Astrocyte (in vitro differentiated cells and primary cell): ENCODE results near the gene SLC4A2. TPM values are rescaled to one million over a fixed set of nuclear protein-coding genes. Genes with fewer than 3 reads are reported as not detected.

Experiments used
- DNase-seq: peaks from one replicate; pipeline ENCODE4 v3.0.0-alpha.2; 2010; ENCODE audit warnings: low read depth
- FAIRE-seq: peaks from 2 replicates; lab custom pipeline; 2011; peaks lifted over from hg19 to GRCh38; lab: Jason Lieb, UNC
- H2AFZ ChIP-seq: 2 replicates; pipeline ENCODE4 v1.6.0; 2012; ENCODE audit warnings: low read depth, low read length, inconsistent platforms
- H3K27ac ChIP-seq: 2 replicates; pipeline ENCODE4 v1.5.1; 2011; ENCODE audit warnings: low read depth, low read length, inconsistent platforms
- H3K27me3 ChIP-seq: 2 replicates; pipeline ENCODE4 v1.6.0; 2011; ENCODE audit warnings: low read length, inconsistent platforms; ENCODE audit not compliant: insufficient read depth
- H3K36me3 ChIP-seq: 2 replicates; pipeline ENCODE4 v1.5.1; 2011; ENCODE audit warnings: low read length, inconsistent platforms; ENCODE audit not compliant: insufficient read depth
- H3K4me1 ChIP-seq: 2 replicates; pipeline ENCODE4 v1.5.1; 2011; ENCODE audit warnings: low read length, inconsistent platforms; ENCODE audit not compliant: insufficient read depth
- H3K4me2 ChIP-seq: 2 replicates; pipeline ENCODE4 v1.6.0; 2012; ENCODE audit warnings: low read length, inconsistent platforms
- H3K4me3 ChIP-seq: 2 replicates; pipeline ENCODE4 v1.5.1; 2011; ENCODE audit warnings: low read depth, mild to moderate bottlenecking, low read length, inconsistent platforms; ENCODE audit not compliant: insufficient read depth
- H3K79me2 ChIP-seq: 2 replicates; pipeline ENCODE4 v1.6.0; 2012; ENCODE audit warnings: mild to moderate bottlenecking, low read length, inconsistent platforms; ENCODE audit not compliant: insufficient read depth
- H3K9ac ChIP-seq: 2 replicates; pipeline ENCODE4 v1.6.0; 2012; ENCODE audit warnings: mild to moderate bottlenecking, low read length, inconsistent platforms
- H3K9me3 ChIP-seq: 2 replicates; pipeline ENCODE4 v1.5.1; 2012; ENCODE audit warnings: low read depth, mild to moderate bottlenecking, low read length, inconsistent platforms; ENCODE audit not compliant: insufficient read depth
- H4K20me1 ChIP-seq: 2 replicates; pipeline ENCODE4 v1.6.0; 2012; ENCODE audit warnings: low read length, inconsistent platforms; ENCODE audit not compliant: insufficient read depth
- H3K27ac Mint-ChIP-seq: one replicate; pipeline ENCODE4 v1.8.0; 2021; ENCODE audit warnings: mild to moderate bottlenecking, mixed read lengths; ENCODE audit not compliant: unreplicated experiment
- H3K27me3 Mint-ChIP-seq: one replicate; pipeline ENCODE4 v1.8.0; 2021; ENCODE audit warnings: low read depth, mixed read lengths; ENCODE audit not compliant: unreplicated experiment
- H3K36me3 Mint-ChIP-seq: one replicate; pipeline ENCODE4 v1.8.0; 2021; ENCODE audit warnings: low read depth, mixed read lengths; ENCODE audit not compliant: unreplicated experiment
- H3K4me1 Mint-ChIP-seq: one replicate; pipeline ENCODE4 v1.8.0; 2021; ENCODE audit warnings: low read depth, mixed read lengths; ENCODE audit not compliant: unreplicated experiment
- H3K4me3 Mint-ChIP-seq: one replicate; pipeline ENCODE4 v1.8.0; 2021; ENCODE audit warnings: mild to moderate bottlenecking, moderate library complexity, mixed read lengths; ENCODE audit not compliant: unreplicated experiment
- H3K9me3 Mint-ChIP-seq: one replicate; pipeline ENCODE4 v1.8.0; 2021; ENCODE audit warnings: mild to moderate bottlenecking, mixed read lengths; ENCODE audit not compliant: unreplicated experiment
- EZH2 ChIP-seq: IDR thresholded peaks from 2 replicates; pipeline ENCODE4 v1.6.1; 2012; ENCODE audit warnings: mild to moderate bottlenecking, low read length, inconsistent platforms; ENCODE audit not compliant: insufficient read depth
- total RNA-seq: library from RNA; stranded (reverse); gene quantifications from 2 replicates; pipeline ENCODE4 v1.2.1, GENCODE V29; 2021
- TF ChIP-seq, protein P1 (sequence below): IDR thresholded peaks from 2 replicates; pipeline ENCODE4 v1.5.1; 2011; ENCODE audit warnings: low read depth, mild to moderate bottlenecking, inconsistent platforms, low read length, moderate library complexity; ENCODE audit not compliant: insufficient read depth

SLC4A2 gene
- total RNA-seq, 1 donor from 2014 or later: 302 TPM

- Histone ChIP-seq H3K27me3 (no peaks in the 10 kb centered on the region), H3K9me3 (no peaks in the 10 kb centered on the region), H3K4me1 (peaks cover 34% of the 10 kb centered on the region), H3K79me2 (peaks cover 44% of the 10 kb centered on the region), H3K4me3 (no peak overlapping the region), H3K36me3 (peaks cover 15% of the 10 kb centered on the region), H3K27ac (no peak overlapping the region), H2AFZ (no peak overlapping the region), H3K9ac (peak overlapping the region; percentile 95), H3K4me2 (peak overlapping the region; percentile 87), H4K20me1 (peaks cover 56% of the 10 kb centered on the region)
- no peak for DNase-seq
- Mint-ChIP-seq H3K36me3 (peaks cover 14% of the 10 kb centered on the region), H3K9me3 (no peaks in the 10 kb centered on the region), H3K27me3 (no peaks in the 10 kb centered on the region), H3K4me1 (peaks cover 20% of the 10 kb centered on the region), H3K27ac (peak overlapping the region; percentile 34), H3K4me3 (peak overlapping the region; percentile 96)
- no peak for FAIRE-seq
- TF ChIP-seq EZH2: no peak
- TF ChIP-seq, protein P1, sequence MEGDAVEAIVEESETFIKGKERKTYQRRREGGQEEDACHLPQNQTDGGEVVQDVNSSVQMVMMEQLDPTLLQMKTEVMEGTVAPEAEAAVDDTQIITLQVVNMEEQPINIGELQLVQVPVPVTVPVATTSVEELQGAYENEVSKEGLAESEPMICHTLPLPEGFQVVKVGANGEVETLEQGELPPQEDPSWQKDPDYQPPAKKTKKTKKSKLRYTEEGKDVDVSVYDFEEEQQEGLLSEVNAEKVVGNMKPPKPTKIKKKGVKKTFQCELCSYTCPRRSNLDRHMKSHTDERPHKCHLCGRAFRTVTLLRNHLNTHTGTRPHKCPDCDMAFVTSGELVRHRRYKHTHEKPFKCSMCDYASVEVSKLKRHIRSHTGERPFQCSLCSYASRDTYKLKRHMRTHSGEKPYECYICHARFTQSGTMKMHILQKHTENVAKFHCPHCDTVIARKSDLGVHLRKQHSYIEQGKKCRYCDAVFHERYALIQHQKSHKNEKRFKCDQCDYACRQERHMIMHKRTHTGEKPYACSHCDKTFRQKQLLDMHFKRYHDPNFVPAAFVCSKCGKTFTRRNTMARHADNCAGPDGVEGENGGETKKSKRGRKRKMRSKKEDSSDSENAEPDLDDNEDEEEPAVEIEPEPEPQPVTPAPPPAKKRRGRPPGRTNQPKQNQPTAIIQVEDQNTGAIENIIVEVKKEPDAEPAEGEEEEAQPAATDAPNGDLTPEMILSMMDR: no peak
Observed at GRCh38 chr7:151078233-151079040, 19.0 kb downstream of the SLC4A2 start.

DNA sequence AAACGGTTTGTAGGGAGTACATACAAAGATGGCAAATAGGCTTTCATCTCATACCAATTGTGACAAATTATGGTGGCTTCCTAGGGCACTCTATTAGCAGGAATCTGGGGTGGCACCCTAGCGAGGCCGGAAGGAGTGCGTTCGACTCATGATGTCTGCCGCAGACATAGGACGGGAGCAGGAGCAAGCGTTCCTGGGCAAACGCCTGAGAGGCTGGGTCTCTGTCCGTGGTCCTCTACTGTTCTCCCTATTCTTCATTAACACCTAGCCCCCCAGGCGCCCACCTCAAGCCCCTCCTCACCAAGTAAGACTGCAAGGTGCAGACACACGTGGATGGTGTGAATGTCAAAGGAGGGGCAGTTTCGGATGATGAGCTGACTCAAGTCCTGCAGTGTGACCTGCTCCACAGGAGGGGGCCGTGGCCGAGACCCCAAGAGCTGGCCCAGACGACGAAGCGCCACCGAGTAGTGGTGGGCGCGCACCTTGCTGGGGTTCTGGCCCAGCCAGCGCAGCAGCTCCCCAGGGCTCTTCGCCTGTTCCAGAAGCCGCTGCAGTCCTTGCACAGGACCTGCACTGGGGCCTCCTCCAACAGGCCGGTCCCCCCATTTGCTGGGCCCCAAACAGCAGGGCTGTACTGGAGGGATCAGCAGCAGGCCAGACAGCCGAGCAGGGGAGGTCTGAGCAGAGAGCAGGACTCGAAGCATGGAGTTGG, 20.0 kb downstream of the SLC4A2 start:
- peak overlapping the region; percentile 95 for H3K9ac ChIP-seq
- peaks cover 52% of the 10 kb centered on the region for H4K20me1 ChIP-seq
- Mint-ChIP-seq H3K4me1 (peaks cover 20% of the 10 kb centered on the region), H3K4me3 (peak overlapping the region; percentile 96), H3K9me3 (no peaks in the 10 kb centered on the region), H3K27me3 (no peaks in the 10 kb centered on the region), H3K27ac (peak overlapping the region; percentile 77), H3K36me3 (peaks cover 9% of the 10 kb centered on the region)
- peak overlapping the region; percentile 89 for H3K27ac ChIP-seq
- H3K4me1 ChIP-seq: peaks cover 34% of the 10 kb centered on the region
- TF ChIP-seq EZH2: no peak
- TF ChIP-seq, protein P1: no peak
- H2AFZ ChIP-seq: no peak overlapping the region
- peak overlapping the region; percentile 85 for H3K4me3 ChIP-seq
- H3K79me2 ChIP-seq: peaks cover 44% of the 10 kb centered on the region
- H3K4me2 ChIP-seq: peak overlapping the region; percentile 87
- no peaks in the 10 kb centered on the region for H3K9me3 ChIP-seq
- DNase-seq (no peak), FAIRE-seq (no peak)
- no peaks in the 10 kb centered on the region for H3K27me3 ChIP-seq
- H3K36me3 ChIP-seq: peaks cover 12% of the 10 kb centered on the region
